ENCODE data around the gene PPM1N. TPM values are rescaled to one million over a fixed set of nuclear protein-coding genes. Genes with fewer than 3 reads are reported as not detected.

Gene PPM1N
- total RNA-seq, 1 donor from 2014 or later: 0.67 TPM

GRCh38 chr19:45547211-45547770, 49.0 kb downstream of the PPM1N start:
- intact Hi-C loops (cut with DNase I): no loop called here
- H3K27ac ChIP-seq: no peak overlapping the region

GRCh38 chr19:45547965-45548609, 49.8 kb downstream of the PPM1N start:
- peak; percentile 68 for ATAC-seq
- no peak for TF ChIP-seq CTCF (IDR thresholded peaks at IDR 0.05)
- no peak for DNase-seq
- peaks cover 3% of the 10 kb centered on the region for H3K4me1 ChIP-seq
- intact Hi-C loops (cut with DNase I): no loop called here
- no peak overlapping the region for H3K4me3 ChIP-seq
- no peaks in the 10 kb centered on the region for H3K36me3 ChIP-seq
- H3K9me3 ChIP-seq: no peaks in the 10 kb centered on the region
- H3K27me3 ChIP-seq: no peaks in the 10 kb centered on the region
- H3K27ac ChIP-seq: peak overlapping the region; percentile 17

More at GRCh38 chr19:45547211-45547770, 49.0 kb downstream of the PPM1N start:
- DNase-seq (no peak), ATAC-seq (no peak)
- Histone ChIP-seq H3K4me1 (peaks cover 3% of the 10 kb centered on the region), H3K4me3 (no peak overlapping the region), H3K9me3 (no peaks in the 10 kb centered on the region), H3K27me3 (no peaks in the 10 kb centered on the region), H3K36me3 (no peaks in the 10 kb centered on the region)
- no peak for TF ChIP-seq CTCF (IDR thresholded peaks at IDR 0.05)

Other genes starting within 250 kb of the PPM1N start
- 30.0 TPM for gene MARK4, start 247.2 kb upstream of the PPM1N start, total RNA-seq
- gene CKM, start 175.6 kb upstream of the PPM1N start, total RNA-seq: 0.41 TPM
- gene KLC3, start 157.7 kb upstream of the PPM1N start, total RNA-seq: 1.8 TPM
- gene ERCC2, start 127.9 kb upstream of the PPM1N start, total RNA-seq: 13.7 TPM
- gene PPP1R13L, start 93.4 kb upstream of the PPM1N start, total RNA-seq: 67.9 TPM
- 5.4 TPM for gene POLR1G, start 91.8 kb upstream of the PPM1N start, total RNA-seq
- 48.8 TPM for gene ERCC1, start 74.5 kb upstream of the PPM1N start, total RNA-seq
- gene FOSB, start 30.4 kb upstream of the PPM1N start, total RNA-seq: 3.6 TPM
- gene RTN2, start 1.4 kb upstream of the PPM1N start, total RNA-seq: 13.3 TPM
- 155 TPM for gene VASP, start 9.0 kb downstream of the PPM1N start, total RNA-seq
- 13.0 TPM for gene OPA3, start 86.4 kb downstream of the PPM1N start, total RNA-seq
- 18.5 TPM for gene GPR4, start 103.8 kb downstream of the PPM1N start, total RNA-seq
- gene EML2, start 141.0 kb downstream of the PPM1N start, total RNA-seq: 54.4 TPM
- gene GIPR, start 169.8 kb downstream of the PPM1N start, total RNA-seq: 4.8 TPM
- 188 TPM for gene SNRPD2, start 193.5 kb downstream of the PPM1N start, total RNA-seq
- 7.0 TPM for gene QPCTL, start 194.2 kb downstream of the PPM1N start, total RNA-seq
- gene FBXO46, start 232.5 kb downstream of the PPM1N start, total RNA-seq: 16.5 TPM
- gene MEIOSIN, start 235.0 kb downstream of the PPM1N start, total RNA-seq: not detected

Data from upper lobe of right lung (tissue), 1 donor.